ENCODE measurements around the gene KHSRP. TPM values are rescaled to one million over a fixed set of nuclear protein-coding genes. Genes with fewer than 3 reads are reported as not detected.

Gene KHSRP
- total RNA-seq, 4 donors from 2014 or later: 100 to 206 (median 112) TPM

GRCh38 chr19:6414793-6415590 lies 9.6 kb downstream of the KHSRP start:
- in situ Hi-C loops (cut with MboI; ENCODE audit: low pct_ligation_motif_present in 1 of 4, low pct_unique_long_range_greater_than_20kb in 1 of 4, low sequenced_read_pairs in 3 of 4) (no loop called here), intact Hi-C loops (cut with DNase I; ENCODE audit: low total_unique reads) (no loop called here)
- WGBS, 2 donors (ENCODE audit: low coverage in 1 of 2): 93 to 100% methylated on average over 5 to 47 of the region's 47 CpGs

GRCh38 chr19:6413721-6414643 lies 10.6 kb downstream of the KHSRP start:
- WGBS, 2 donors (ENCODE audit: low coverage in 1 of 2): 76 to 80% methylated on average over 8 to 42 of the region's 42 CpGs
- TF ChIP-seq POLR2AphosphoS5 (IDR thresholded peaks at IDR 0.05) (no peak), EP300 (IDR thresholded peaks at IDR 0.05; ENCODE audit: low read depth) (no peak), POLR2A (IDR thresholded peaks at IDR 0.05) (no peak), CTCF (IDR thresholded peaks at IDR 0.05) (no peak)
- Histone ChIP-seq H3K27me3 (no peaks in the 10 kb centered on the region), H3K4me3 (no peak overlapping the region), H3K4me1 (peaks cover 0 to 20% (median 2%) of the 10 kb centered on the region in 4 donors), H3K27ac (peak overlapping the region in 1 of 4 donors; percentile 25), H3K9me3 (no peaks in the 10 kb centered on the region), H3K36me3 (peaks cover 0 to 44% (median 23%) of the 10 kb centered on the region in 4 donors)
- DNase-seq: no peak
- intact Hi-C loops (cut with DNase I; ENCODE audit: low total_unique reads): no loop called here
- in situ Hi-C loops (cut with MboI; ENCODE audit: low pct_ligation_motif_present in 1 of 4, low pct_unique_long_range_greater_than_20kb in 1 of 4, low sequenced_read_pairs in 3 of 4): no loop called here

More at GRCh38 chr19:6414793-6415590, 9.6 kb downstream of the KHSRP start:
- H3K36me3 ChIP-seq: peaks cover 0 to 53% (median 25%) of the 10 kb centered on the region in 4 donors
- DNase-seq: no peak
- no peak overlapping the region for H3K27ac ChIP-seq
- TF ChIP-seq POLR2A (IDR thresholded peaks at IDR 0.05): no peak
- no peak for TF ChIP-seq POLR2AphosphoS5 (IDR thresholded peaks at IDR 0.05)
- no peak for TF ChIP-seq EP300 (IDR thresholded peaks at IDR 0.05; ENCODE audit: low read depth)
- TF ChIP-seq CTCF (IDR thresholded peaks at IDR 0.05): no peak
- H3K4me1 ChIP-seq: peaks cover 0 to 20% (median 2%) of the 10 kb centered on the region in 4 donors
- H3K4me3 ChIP-seq: no peak overlapping the region
- H3K27me3 ChIP-seq: no peaks in the 10 kb centered on the region
- H3K9me3 ChIP-seq: no peaks in the 10 kb centered on the region

- Histone ChIP-seq H3K9me3 (no peaks in the 10 kb centered on the region), H3K4me3 (no peak overlapping the region), H3K36me3 (peaks cover 0 to 44% (median 22%) of the 10 kb centered on the region in 4 donors), H3K4me1 (peaks cover 0 to 20% (median 2%) of the 10 kb centered on the region in 4 donors), H3K27ac (peak overlapping the region in 3 of 4 donors; percentile 8 to 35 (median 21)), H3K27me3 (no peaks in the 10 kb centered on the region)
- no peak for DNase-seq
- intact Hi-C loops (cut with DNase I; ENCODE audit: low total_unique reads) (no loop called here), in situ Hi-C loops (cut with MboI; ENCODE audit: low pct_ligation_motif_present in 1 of 4, low pct_unique_long_range_greater_than_20kb in 1 of 4, low sequenced_read_pairs in 3 of 4) (no loop called here)
- WGBS, 2 donors (ENCODE audit: low coverage in 1 of 2): 43 to 48% methylated on average over 5 to 10 of the region's 10 CpGs
- TF ChIP-seq POLR2AphosphoS5 (IDR thresholded peaks at IDR 0.05): no peak
- no peak for TF ChIP-seq CTCF (IDR thresholded peaks at IDR 0.05)
- TF ChIP-seq EP300 (IDR thresholded peaks at IDR 0.05; ENCODE audit: low read depth): no peak
- TF ChIP-seq POLR2A (IDR thresholded peaks at IDR 0.05): no peak
These were observed 11.3 kb downstream of the KHSRP start for GRCh38 chr19:6413291-6413690.
